T1000 (cell line): ENCODE data around the gene ATIC.
"Not testable (repeated sequence)": the region's sequence is repeated elsewhere in the genome, so short reads cannot be mapped to it uniquely, and the experiment has no call there.

Experiments
- DNase-seq: peaks from one replicate; lab custom pipeline; 2025; ENCODE audit warnings: mixed read lengths; lab: John Stamatoyannopoulos, UW

The ATIC gene

DNA sequence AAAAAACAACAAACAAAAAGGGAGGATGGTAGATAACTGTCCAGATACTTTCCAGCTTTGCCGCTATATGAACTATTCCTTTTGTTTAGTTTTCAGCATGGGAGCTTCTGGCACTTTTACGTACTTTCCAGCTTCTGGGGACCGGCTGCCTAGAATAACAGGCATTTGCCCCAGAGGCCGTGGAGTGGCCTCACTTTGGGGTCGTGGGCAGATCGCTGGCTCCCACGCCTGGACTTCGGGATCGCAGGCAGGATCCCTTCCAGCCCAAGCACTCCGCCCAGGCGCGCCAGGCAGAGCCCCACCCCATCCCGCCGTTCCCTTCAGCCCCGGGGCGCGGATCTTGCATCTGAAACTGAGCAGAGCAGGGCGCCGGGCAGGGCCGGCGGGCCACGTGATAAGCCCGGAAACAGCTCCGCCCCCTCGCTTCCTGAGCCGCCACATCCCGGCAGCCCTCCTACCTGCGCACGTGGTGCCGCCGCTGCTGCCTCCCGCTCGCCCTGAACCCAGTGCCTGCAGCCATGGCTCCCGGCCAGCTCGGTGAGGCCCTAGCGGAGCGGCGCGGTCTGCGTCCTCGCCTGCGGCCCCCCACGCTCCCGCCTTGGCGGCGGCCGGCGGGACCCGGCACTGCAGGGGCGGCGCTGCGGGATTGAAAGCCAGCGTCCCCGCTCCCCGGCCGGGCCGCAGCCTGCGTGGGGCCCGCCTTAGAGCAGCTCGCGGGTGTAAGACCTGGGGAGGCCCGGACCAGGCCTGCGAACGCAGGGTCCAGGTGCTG, at the start of gene ATIC:
ATIC (plus strand) TSS at position 435 of the 772 bp plus-strand sequence; CDS start at position 519, 84 bp downstream.
- DNase-seq: peak; percentile 86

DNA sequence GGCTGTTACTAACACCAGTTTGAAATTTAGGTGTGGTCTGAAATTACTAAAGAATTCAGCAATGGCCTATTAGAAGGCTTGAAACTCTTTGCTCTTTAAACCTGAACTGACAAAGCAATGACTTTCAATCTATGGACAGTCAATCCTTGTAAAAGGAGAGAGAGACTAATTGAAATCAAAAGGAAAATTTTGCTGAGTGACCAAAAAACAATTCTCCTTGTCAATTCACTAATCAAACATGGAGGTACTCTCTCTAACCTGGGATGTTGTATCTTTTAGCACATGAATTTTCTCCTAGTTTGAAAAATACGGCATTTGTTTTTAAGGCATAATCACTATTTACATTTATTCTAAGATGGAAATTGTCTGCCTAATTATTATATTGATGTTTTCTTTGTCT, 49.6 kb upstream of the ATIC start:
- DNase-seq: no peak

DNA sequence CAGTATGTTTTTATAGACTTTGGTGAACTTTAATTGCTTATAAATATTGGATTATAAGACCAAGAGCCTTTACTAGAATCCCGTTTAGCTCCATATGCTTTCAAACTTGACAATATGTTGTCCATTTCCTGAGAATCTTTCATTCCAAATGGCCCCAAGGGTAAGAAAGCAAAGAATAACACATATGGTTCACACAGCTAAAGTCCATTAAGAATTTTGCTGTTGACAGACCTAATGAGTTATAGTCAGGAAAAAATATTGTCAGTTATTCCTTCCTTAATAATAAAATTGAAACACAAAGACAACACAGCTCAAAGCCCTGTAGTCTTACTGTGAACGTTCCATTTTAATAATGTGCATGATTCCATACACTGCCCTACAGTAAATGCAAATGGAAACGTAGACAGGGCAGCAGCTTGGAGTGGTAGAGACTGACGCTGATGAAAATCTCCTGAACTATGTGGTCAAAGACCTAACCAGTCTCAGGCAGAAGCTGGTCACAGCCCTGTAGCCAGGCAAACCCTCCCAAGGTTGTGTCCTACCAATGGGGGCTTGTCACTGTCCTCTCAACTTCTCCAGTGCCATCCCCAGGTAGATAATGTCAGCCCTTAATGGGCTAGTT, 49.0 kb upstream of the ATIC start:
- DNase-seq: no peak

DNA sequence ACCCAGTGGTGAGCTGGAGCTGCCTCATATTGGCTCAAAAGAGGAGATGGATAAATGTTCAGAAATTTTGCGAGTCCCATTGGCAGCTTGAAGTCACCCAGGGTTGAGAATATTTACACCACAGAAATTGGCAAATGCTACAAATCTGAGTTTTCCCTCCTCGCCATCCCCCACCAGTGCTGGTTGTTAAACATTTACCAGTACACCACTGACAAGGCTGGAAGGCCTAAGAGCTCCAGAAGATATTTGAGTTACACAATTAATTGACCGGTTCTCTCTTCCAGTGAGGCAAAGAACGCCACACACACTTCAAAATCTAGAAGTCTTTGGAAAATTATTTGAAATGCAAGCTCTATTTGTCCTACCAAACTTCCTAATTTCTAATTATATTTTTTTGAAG, 47.5 kb upstream of the ATIC start:
- DNase-seq: no peak

DNA sequence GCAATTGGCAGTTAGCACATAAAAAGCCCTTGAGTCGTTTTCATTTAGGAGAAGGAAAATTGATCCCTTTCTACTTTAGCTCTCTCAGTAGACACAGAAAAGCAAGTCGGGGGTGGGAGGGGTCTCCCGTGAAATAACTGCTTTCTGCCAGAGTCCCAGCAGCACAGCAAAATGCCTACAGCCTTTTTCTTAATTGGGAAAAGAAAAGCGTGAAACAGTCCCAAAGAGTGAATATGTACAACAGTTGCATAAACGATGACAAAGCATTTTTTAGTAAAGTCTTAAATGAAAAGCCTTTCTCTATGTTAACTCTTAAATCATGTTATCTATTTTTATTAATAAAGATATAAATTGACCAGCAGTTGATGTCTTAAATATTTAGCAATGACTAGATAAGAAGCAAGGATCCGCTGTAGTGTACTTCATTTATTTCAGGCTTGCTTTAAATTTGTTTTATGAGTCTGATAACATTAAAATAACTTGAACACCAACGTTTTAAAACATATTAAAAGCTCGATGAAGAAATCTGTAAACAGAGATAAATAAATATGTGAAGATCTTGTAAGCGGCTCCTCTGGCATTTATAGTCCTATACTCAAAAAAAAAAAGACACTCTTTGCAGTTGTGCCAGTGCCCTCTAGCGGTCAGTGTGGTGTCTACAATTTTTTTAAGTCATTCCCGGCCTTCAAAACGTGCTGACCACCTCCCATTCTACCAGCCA, 42.3 kb upstream of the ATIC start:
- DNase-seq: peak; percentile 36

DNA sequence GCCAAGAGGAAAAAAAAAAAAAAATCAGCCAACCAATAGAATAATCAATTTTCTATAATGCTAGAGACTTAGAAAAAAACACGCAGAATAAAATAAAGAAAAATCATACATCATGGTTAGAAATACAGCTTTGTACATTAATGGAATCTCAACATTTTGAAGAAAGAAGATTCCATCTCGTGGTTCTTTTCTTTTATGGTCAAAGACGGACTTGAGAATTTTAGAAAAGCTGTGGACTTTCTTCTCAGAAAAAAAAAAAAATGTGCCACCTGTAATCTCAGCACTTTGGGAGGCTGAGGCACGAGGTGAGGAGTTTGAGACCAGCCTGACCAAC, 41.8 kb upstream of the ATIC start:
- no peak for DNase-seq

DNA sequence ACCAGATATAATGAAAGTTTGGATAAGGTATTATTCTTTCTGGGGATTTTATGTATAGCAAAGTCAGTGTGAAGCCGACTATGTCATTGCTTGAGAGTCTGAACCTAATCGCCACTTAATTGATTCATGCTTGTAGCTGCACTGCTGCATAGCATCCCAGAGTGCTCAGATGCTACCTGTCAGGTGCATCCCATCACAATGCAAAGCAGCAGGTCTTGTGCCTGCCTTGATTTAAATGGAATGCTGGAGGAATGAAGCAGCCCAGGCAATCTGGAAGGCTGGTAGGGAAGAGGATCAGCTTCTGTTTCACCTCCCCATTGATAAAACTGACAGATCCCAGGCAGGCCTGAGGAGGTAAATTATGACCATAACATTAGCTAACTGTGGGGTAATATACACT, 40.4 kb upstream of the ATIC start:
- DNase-seq: no peak

DNA sequence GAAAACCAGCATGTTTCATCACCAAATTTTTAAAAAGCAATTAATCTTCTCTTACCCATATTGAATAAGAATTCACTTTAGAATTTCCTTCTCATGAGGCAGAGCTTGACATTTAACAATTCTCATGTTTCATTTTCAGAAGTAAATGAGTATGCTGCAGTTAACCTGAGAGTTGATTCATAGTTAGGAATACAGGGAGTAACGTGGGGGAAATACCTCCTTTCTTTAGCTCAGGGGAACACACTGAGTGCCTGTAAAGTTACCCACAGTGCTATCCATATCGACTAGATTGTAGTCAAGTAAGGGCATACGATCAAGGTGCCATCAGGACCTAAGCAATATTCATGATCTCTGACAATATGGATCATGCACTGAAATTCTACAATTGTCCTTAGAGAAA, 38.9 kb upstream of the ATIC start:
- DNase-seq: no peak

DNA sequence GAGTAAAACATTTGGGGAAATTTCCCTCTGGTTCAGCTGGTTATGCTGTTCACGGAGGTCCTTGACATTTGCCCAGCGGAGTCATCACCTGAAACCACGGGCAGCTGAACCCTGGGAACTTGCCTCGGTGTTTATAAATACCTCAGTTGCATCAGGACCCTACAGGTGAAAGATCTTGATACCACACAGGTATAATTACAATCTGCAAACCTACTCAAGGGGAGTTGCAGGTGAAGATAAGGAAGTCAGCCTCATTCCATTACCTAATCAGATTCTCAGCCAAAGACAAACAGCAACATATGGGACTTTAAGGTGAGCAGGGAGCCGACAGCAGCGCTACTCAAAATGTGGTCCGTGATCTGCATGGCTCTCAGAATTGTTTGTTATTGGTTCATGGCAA, 37.0 kb upstream of the ATIC start:
- DNase-seq: no peak

DNA sequence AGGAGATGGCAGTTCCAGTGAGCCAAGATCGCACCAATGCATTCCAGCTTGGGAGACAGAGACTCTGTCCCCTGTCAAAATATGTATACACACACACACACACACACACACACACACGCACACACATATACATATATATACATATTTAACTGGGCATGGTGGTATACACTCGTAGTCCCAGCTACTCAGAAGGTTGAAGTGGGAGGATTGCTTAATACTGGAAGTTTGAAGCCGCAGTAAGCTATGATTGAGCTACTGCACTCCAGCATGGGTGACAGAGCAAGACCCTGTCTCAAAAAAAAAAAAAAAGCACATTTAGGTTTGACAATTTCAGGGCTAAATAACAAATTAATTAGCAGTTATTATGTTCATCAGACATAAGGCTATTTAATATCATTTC, 36.0 kb upstream of the ATIC start:
- no peak for DNase-seq

DNA sequence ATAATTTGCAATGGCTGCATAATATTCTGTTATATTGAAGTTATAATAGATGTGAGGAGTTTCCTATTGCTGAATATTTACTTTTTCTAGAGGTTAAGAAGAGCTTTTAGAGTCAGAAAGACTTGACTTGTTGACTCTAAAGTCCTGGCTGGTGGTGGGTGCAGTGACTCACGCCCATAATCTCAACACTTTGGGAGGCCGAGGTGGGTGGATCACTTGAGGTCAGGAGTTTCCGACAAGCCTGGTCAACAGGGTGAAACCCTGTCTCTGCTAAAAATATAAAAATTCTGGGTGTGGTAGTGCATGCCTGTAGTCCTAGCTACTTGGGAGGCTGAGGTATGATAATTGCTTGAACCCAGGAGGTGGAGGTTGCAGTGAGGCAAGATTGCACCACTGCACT, 33.9 kb upstream of the ATIC start:
- DNase-seq: peak; percentile 2

DNA sequence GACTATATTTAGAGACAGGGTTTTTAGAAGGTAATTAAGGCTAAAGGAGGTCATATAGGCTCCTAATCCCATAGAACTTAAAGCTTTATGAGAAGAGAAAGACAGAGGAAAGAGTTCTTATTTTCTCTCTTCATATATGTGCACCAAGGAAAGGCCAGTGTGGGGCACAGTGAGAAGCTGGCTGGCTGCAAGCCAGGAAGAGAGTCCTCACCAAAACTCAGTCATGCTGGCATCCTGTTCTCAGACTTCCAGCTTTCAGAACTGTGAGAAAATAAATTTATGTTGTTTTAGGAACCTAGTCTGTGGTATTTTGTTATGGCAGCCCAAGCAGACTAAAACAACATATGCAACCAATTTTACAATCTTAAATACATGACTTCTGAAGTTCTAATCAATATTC, 31.5 kb upstream of the ATIC start:
- DNase-seq: no peak

DNA sequence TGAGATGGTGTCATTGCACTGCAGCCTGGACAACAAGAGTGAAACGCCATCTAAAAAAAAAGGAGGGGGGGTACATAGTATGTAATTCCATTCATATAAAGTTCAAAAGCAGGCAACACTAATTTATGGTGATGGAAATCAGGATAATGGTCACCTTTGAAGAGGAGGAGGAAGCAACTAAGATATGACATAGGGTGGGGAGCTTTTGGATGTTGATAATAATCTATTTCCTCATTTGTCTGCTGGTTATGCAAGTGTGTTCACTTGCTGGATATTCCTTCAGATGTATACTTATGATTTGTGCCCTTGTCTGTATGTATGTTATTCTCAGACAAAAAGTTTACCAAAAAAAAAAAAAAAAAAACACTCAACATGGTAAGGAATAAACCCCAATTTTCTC, 28.6 kb upstream of the ATIC start:
- no peak for DNase-seq

DNA sequence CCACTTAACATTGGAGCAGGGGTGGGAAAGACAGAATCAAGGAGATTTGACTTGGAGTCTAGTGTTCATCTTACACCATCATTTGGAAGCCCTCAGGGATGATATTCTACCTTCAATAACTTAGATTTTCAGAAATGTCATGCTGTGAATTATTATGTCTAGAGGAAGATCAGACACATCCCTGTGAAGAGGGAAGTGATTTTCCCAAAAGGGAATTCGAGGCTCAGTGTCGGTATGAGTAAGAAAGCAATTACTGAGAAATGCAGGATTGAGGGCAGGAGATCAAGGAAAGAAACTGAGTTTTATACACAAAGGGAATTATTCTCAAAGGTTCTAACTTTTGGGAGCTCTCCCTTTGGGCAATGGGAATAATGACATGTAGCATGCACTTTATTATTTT, 25.6 kb upstream of the ATIC start:
- DNase-seq: no peak

DNA sequence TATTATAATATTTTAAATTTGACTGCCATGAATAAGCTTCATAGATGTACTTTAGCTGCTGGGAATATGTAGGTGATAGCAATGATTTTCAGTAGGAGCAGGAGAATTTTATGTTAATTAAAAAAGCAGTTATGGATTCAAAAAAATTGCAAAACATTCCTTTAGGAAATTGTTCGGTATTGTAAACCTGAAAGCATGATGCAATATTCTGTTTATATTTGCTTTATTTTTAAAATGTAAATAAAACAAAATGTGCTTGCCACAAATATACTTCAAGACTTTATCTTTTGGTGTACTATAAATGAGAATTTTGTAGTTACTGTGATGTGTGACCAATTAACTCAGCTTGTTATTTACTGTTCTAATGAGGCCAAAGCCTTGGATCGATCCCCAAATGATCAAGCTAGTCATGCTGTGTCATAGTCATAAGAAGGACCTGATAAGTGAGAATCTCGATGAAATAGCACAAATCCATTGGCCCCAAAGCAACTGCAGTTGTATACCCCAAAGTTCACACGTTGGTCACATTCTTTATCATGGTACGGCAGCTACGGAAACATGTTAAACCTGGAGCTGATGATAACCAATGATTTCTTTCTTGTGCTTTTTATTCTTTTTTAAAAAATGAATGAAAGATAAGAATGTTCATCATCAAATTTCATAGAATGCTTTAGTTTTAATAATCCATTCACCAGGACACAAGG, 23.6 kb upstream of the ATIC start:
- no peak for DNase-seq

DNA sequence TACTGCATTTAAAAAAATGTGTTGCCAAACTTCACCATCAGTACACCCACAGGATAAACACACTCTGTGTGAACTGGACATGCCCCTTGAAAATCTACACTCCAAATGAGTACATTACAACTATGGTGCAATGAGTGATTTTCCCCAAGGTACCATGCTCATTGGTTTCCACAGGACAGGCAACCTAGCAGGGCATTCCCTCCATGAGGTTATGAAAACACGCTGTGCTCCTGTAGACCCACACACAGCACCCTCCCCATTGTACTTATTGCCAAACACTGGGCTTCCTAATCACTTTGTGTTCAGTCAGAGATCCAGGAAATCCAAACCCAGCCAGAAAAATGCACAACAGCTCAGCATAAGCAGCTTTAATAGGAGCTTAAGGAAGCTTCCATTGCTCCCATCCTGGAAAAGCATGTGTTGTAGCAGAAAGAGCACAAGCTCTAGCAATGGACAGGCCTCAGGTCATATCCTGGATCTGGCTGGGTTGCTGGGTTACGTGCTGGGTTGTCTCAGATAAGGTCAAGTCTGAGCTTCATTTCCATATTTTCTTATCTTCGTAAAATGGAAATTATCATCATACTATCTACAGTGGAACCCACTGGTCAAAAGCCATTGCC, 20.8 kb upstream of the ATIC start:
- no peak for DNase-seq

DNA sequence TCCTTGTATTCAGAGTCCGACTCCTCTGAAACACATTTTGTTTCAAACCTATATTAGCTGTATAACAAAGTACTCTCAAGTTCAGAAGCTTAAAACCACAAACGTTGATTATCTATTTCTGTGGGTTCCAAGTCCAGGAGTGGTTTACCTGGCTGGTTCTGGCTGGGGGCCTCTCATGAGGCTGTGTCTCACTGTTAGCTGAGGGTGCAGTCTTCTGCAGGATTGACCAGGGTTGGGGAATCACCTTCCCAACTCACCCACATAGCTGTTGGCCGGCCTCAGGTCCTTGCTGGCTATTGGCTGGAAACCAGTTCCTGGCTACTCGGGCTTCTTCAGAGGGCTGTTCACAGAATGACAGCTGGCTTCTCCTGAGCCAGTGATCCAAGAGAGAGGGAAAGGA, 18.0 kb upstream of the ATIC start:
- no peak for DNase-seq

DNA sequence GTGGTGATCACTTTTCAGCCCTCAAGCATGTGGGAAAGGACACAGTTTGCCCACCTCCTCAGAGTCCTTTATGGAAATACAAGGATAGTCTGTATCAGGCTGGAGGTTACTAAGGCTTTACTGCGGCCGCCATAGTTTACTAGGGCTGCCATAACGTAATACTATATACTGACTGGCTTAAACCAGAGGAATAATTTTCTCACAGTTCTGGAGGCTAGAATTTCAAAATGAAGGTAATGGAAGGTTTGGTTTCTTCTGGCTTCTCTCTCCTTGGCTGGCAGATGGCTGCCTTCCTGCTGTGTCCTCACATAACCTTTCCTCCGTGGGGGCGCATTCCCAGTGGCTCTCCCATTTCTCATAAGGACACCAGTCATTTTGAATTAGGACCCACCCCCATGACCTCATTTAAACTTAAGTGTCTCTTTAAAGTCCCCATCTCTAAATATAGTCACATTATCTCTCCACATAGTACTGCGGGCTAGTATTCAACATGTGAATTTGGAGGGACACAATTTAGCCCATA, 12.5 kb upstream of the ATIC start:
- no peak for DNase-seq

DNA sequence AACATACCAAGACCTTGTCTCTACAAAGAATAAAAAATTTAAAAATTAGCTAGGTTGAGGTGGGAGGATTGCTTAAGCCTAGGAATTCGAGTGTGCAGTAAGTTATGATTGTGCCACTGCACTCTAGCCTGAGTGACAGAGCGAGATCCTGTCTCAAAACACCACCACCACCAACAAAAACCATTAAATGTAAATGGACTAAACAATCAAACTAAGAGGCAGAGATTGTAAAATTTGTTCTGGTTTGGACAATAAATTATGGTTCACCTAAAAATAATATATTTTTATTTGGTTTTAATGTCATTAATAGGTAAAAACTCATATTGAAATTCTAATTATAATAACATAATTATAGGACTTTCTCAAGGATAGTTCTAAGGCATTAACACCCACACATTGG, 9.9 kb upstream of the ATIC start:
- DNase-seq: no peak

DNA sequence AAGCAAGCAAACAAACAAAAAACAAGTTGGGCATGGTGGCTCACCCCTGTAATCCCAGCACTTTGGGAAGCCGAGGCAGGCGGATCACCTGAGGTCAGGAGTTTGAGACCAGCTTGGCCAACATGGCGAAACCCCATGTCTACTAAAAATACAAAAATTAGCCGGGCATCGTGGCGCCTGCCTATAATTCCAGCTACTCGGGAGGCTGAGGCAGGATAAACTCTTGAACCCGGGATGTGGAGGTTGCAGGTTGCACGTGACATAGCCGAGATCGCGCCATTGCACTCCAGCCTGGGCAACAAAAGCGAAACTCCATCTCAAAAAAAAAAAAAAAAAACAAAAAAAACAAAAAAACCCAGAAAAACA, 617 bp upstream of the ATIC start:
- not testable (repeated sequence) for DNase-seq

DNA sequence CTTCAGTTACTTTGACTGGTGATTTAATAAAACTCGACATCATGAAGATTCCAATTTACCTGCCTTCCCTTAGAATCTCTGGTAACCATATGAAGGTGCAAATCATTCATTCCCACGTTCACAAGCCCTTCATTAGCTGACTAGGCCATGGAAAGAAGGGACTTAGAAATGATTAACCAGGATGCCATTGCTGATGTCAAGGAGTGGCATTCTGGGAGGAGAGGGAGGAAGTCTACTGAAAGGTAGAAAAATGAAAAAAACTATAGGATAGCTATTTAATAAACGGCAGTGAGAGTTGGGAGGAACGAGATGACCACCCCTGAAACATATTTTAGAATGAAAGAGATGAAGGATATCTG, 1.4 kb downstream of the ATIC start:
- no peak for DNase-seq

DNA sequence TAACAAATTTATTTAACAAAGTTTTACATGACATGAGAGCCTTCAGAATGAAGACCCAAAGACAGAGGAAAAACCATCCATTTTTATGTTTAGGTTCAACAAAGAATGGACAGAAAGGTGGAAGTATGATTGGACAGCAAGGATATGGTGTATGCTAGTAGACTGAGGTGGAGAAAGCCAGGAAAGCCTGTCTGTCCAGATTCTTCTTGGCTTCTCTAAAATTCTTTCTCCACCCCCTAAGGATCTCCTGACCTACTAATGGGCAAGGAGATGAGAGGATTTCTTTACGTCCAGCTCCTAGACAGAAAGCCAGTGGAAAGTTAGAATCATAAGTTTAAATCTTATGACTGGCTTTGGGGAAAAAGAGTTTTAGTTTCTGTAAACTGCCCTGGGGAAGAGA, 3.0 kb downstream of the ATIC start:
- no peak for DNase-seq
